Loucy (cell line): Measurements from ENCODE around the gene ZNF665.

Source experiments
- H2AFZ ChIP-seq: fragments of 200-600 bp; sonication (generic); 2 replicates; pipeline ENCODE4 v1.6.0; 2016; ENCODE audit warnings: antibody characterized with exemption, mild to moderate bottlenecking, low read length, moderate library complexity
- H3F3A ChIP-seq: fragments of 200-600 bp; 2 replicates; pipeline ENCODE4 v1.6.0; 2016; ENCODE audit warnings: antibody characterized with exemption, low read depth, mild to moderate bottlenecking
- H3K27me3 ChIP-seq: fragments of 200-600 bp; sonication (generic); 2 replicates; pipeline ENCODE4 v1.6.1; 2014; ENCODE audit warnings: low read length, mild to moderate bottlenecking; ENCODE audit not compliant: insufficient read depth, poor library complexity, severe bottlenecking
- H3K36me3 ChIP-seq: fragments of 200-600 bp; sonication (generic); 2 replicates; pipeline ENCODE4 v1.6.1; 2016; ENCODE audit warnings: low read length; ENCODE audit not compliant: insufficient read depth
- H3K4me1 ChIP-seq: fragments of 200-600 bp; sonication (generic); 2 replicates; pipeline ENCODE4 v1.5.1; 2014; ENCODE audit warnings: low read length, mild to moderate bottlenecking; ENCODE audit not compliant: insufficient read depth, poor library complexity, severe bottlenecking
- H3K4me2 ChIP-seq: fragments of 200-600 bp; sonication (generic); 2 replicates; pipeline ENCODE4 v1.6.0; 2014; ENCODE audit warnings: antibody characterized with exemption, low read length, low read depth, mild to moderate bottlenecking; ENCODE audit not compliant: poor library complexity, severe bottlenecking
- H3K4me3 ChIP-seq: fragments of 200-600 bp; sonication (generic); 2 replicates; pipeline ENCODE4 v1.5.1; 2014; ENCODE audit warnings: low read length, mild to moderate bottlenecking, mixed read lengths; ENCODE audit not compliant: poor library complexity, severe bottlenecking
- H3K79me2 ChIP-seq: fragments of 200-600 bp; sonication (generic); 2 replicates; pipeline ENCODE4 v1.6.1; 2014; ENCODE audit warnings: low read length; ENCODE audit not compliant: insufficient read depth
- H3K9ac ChIP-seq: fragments of 200-600 bp; sonication (generic); 2 replicates; pipeline ENCODE4 v1.6.0; 2014; ENCODE audit warnings: mild to moderate bottlenecking, low read depth, low read length, moderate library complexity; ENCODE audit not compliant: poor library complexity, severe bottlenecking
- H3K9me2 ChIP-seq: fragments of 200-600 bp; sonication (generic); replicated peaks from 2 replicates; pipeline ENCODE4 v1.6.1; 2016; ENCODE audit warnings: low read depth, low read length, mixed read lengths
- H3K9me3 ChIP-seq: fragments of 200-600 bp; sonication (generic); 2 replicates; pipeline ENCODE4 v1.6.1; 2014; ENCODE audit warnings: mild to moderate bottlenecking, antibody characterized with exemption, low read length, low read depth; ENCODE audit not compliant: insufficient read depth
- H4K20me1 ChIP-seq: fragments of 200-600 bp; sonication (generic); 2 replicates; pipeline ENCODE4 v1.6.0; 2014; ENCODE audit warnings: antibody characterized with exemption, low read length, mild to moderate bottlenecking; ENCODE audit not compliant: insufficient read depth, poor library complexity, severe bottlenecking
- CTCF ChIP-seq: fragments of 200-600 bp; sonication (generic); conservative IDR thresholded peaks from 2 replicates; pipeline ENCODE4 v1.5.1; 2014; ENCODE audit warnings: mild to moderate bottlenecking, antibody characterized with exemption, low read length
- EZH2phosphoT487 ChIP-seq: fragments of 200-600 bp; IDR thresholded peaks from 2 replicates; pipeline ENCODE4 v1.6.1; 2018; ENCODE audit warnings: antibody characterized with exemption, mild to moderate bottlenecking, moderate library complexity, borderline replicate concordance

Gene ZNF665

GRCh38 chr19:53160350-53160749 is 32.8 kb downstream of the ZNF665 start:
- peaks cover 23% of the 10 kb centered on the region for H3K4me1 ChIP-seq
- TF ChIP-seq CTCF (no peak), EZH2phosphoT487 (no peak)
- no peaks in the 10 kb centered on the region for H3F3A ChIP-seq
- H3K27me3 ChIP-seq = no peaks in the 10 kb centered on the region
- no peak overlapping the region for H3K9ac ChIP-seq
- H3K4me2 ChIP-seq = no peak overlapping the region
- peaks cover 22% of the 10 kb centered on the region for H3K79me2 ChIP-seq
- peaks cover 11% of the 10 kb centered on the region for H4K20me1 ChIP-seq
- H2AFZ ChIP-seq = no peak overlapping the region
- no peak overlapping the region for H3K4me3 ChIP-seq
- no peaks in the 10 kb centered on the region for H3K9me2 ChIP-seq
- H3K36me3 ChIP-seq = 0 out of 2 replicates have a peak, but pooled peaks cover 1% of the 10 kb centered on the region
- peaks cover 12% of the 10 kb centered on the region; the same call in 1 of the 2 replicates for H3K9me3 ChIP-seq

- H3K9ac ChIP-seq = peak overlapping the region; percentile 83
- H3K4me3 ChIP-seq = peak overlapping the region; percentile 79
- H3K79me2 ChIP-seq = peaks cover 22% of the 10 kb centered on the region
- H3K4me2 ChIP-seq = peak overlapping the region; percentile 84
- H3K36me3 ChIP-seq = no peaks in the 10 kb centered on the region
- no peaks in the 10 kb centered on the region for H3F3A ChIP-seq
- no peak for TF ChIP-seq CTCF
- no peak for TF ChIP-seq EZH2phosphoT487
- no peaks in the 10 kb centered on the region for H3K27me3 ChIP-seq
- H2AFZ ChIP-seq = peak overlapping the region; percentile 100
- H3K4me1 ChIP-seq = peaks cover 23% of the 10 kb centered on the region
- no peaks in the 10 kb centered on the region for H3K9me2 ChIP-seq
- H3K9me3 ChIP-seq = no peaks in the 10 kb centered on the region; the same call in 1 of the 2 replicates
- H4K20me1 ChIP-seq = peaks cover 16% of the 10 kb centered on the region
These were observed 35.0 kb downstream of the ZNF665 start for GRCh38 chr19:53158119-53158656.

GRCh38 chr19:53157626-53158025 is 35.5 kb downstream of the ZNF665 start:
- H2AFZ ChIP-seq = no peak overlapping the region
- no peaks in the 10 kb centered on the region for H3K9me2 ChIP-seq
- H3K4me1 ChIP-seq = peaks cover 23% of the 10 kb centered on the region
- TF ChIP-seq CTCF (no peak), EZH2phosphoT487 (no peak)
- peaks cover 22% of the 10 kb centered on the region for H3K79me2 ChIP-seq
- H3K4me2 ChIP-seq = peak overlapping the region; percentile 84
- H3F3A ChIP-seq = no peaks in the 10 kb centered on the region
- no peaks in the 10 kb centered on the region for H3K27me3 ChIP-seq
- peaks cover 16% of the 10 kb centered on the region for H4K20me1 ChIP-seq
- H3K4me3 ChIP-seq = peak overlapping the region; percentile 79
- peak overlapping the region; percentile 83 for H3K9ac ChIP-seq
- H3K9me3 ChIP-seq = no peaks in the 10 kb centered on the region
- H3K36me3 ChIP-seq = no peaks in the 10 kb centered on the region
